ENCODE data around the gene CRISP3.

CRISP3 gene, protein sequence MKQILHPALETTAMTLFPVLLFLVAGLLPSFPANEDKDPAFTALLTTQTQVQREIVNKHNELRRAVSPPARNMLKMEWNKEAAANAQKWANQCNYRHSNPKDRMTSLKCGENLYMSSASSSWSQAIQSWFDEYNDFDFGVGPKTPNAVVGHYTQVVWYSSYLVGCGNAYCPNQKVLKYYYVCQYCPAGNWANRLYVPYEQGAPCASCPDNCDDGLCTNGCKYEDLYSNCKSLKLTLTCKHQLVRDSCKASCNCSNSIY

GRCh38 chr6:49744259-49744658, at the start of gene CRISP3:
TSS of gene CRISP3 (minus strand) at chr6:49744388. CDS start at chr6:49744367, 21 bp downstream.
- Histone ChIP-seq H3K36me3 (ENCODE audit: insufficient read depth, low read length) (no peaks in the 10 kb centered on the region), H3K9me3 (ENCODE audit: control insufficient read depth, insufficient read depth, low read length) (no peaks in the 10 kb centered on the region), H3K9ac (ENCODE audit: low read depth, low read length) (no peak within 1 kb of the TSS)

DNA sequence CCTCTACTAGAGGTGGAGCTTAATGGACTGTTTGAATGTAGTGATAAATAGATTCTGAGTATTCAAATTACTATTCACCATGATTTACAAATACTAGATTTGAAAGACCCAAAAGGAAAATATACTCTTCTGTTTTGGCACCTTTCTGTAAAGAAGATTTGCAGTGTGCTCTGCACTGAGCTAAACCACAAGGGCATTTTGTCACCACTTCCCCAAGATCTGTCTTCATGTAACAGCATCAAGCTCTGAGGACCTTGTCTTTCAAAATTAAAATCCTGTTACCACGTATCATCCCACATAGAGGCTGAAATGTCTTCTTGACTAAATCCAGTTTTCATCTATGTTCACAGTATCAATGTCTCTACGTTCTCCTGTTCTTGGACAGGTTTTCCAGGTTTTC, 46.2 kb upstream of the CRISP3 start:
- Histone ChIP-seq H3K36me3 (ENCODE audit: insufficient read depth, low read length) (no peaks in the 10 kb centered on the region), H3K9me3 (ENCODE audit: control insufficient read depth, insufficient read depth, low read length) (no peaks in the 10 kb centered on the region), H3K4me1 (ENCODE audit: insufficient read depth, low read length) (no peaks in the 10 kb centered on the region), H3K9ac (ENCODE audit: low read depth, low read length) (no peak overlapping the region)

More at GRCh38 chr6:49744259-49744658, at the start of gene CRISP3:
- no peaks in the 10 kb centered on the region for H3K4me1 ChIP-seq (ENCODE audit: insufficient read depth, low read length)

DNA sequence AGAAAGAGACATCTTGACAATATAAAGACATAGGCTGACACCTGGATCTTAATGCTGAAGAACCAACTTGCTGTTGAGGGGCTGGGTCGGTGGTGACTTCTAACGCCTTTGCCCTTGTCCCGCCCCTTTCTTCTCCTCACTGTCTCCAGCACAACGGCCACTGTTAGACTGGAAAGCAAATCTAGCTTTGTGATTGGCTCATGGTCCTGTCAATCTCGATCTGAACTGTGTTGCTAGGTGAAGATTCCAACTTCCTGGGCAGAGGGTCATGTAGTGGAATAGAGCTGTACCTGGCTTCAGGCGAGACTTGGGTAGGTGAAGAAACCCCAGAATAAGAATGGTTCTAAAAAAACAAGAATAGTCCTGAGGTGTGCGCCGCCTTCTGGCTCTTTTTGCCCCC, 43.0 kb upstream of the CRISP3 start, which contains the start of gene PGK2:
Gene PGK2, minus strand, starts transcription at position 110 of the 400 bp plus-strand sequence. Its CDS starts 98 bp downstream, at position 12.
- Histone ChIP-seq H3K9me3 (ENCODE audit: control insufficient read depth, insufficient read depth, low read length) (no peaks in the 10 kb centered on the region), H3K36me3 (ENCODE audit: insufficient read depth, low read length) (no peaks in the 10 kb centered on the region), H3K9ac (ENCODE audit: low read depth, low read length) (no peak within 1 kb of the TSS), H3K4me1 (ENCODE audit: insufficient read depth, low read length) (no peaks in the 10 kb centered on the region)

DNA sequence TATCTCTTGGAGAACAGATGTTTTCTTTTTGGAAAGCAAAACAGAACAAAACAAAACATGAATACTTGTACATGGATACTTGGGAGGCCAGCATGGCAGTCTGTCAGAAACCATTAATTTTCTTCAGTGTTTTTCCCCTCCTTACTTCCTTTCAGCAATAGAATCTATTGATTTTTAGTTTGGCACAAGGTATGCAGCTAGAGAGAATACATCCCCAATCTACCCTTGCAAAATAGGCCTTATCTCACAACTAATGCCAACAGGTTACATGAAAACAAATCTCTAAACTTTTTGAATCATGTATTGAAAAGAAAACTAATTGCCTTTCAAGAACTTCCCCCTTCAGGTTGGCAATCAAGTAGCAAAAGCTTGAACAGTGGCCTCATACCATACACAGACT, 40.1 kb upstream of the CRISP3 start:
- Histone ChIP-seq H3K4me1 (ENCODE audit: insufficient read depth, low read length) (no peaks in the 10 kb centered on the region), H3K36me3 (ENCODE audit: insufficient read depth, low read length) (no peaks in the 10 kb centered on the region)

GRCh38 chr6:49782725-49783124, 38.5 kb upstream of the CRISP3 start:
- Histone ChIP-seq H3K9me3 (ENCODE audit: control insufficient read depth, insufficient read depth, low read length) (no peaks in the 10 kb centered on the region), H3K9ac (ENCODE audit: low read depth, low read length) (no peak overlapping the region), H3K4me1 (ENCODE audit: insufficient read depth, low read length) (no peaks in the 10 kb centered on the region), H3K36me3 (ENCODE audit: insufficient read depth, low read length) (no peaks in the 10 kb centered on the region)

More for the DNA sequence above, 40.1 kb upstream of the CRISP3 start:
- Histone ChIP-seq H3K9me3 (ENCODE audit: control insufficient read depth, insufficient read depth, low read length) (no peaks in the 10 kb centered on the region), H3K9ac (ENCODE audit: low read depth, low read length) (no peak overlapping the region)

DNA sequence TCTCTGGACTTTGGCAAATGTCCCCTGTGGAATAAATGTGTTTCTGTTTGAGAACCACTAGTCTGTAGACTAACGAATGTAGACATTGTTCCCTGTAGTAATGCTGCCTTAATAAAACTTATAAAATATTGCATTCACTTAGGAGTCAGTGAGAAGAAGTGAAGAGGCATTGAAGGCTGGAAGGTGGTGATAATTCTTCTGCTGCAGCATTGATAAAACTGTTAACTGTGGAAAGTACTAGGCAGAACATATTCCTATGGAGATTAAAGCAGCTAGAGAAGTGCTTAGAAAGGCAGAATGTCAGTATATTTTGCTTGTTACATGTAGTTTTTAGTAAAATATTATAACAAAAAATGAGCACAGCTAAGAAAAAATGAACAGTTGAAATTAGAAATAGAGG, 38.1 kb upstream of the CRISP3 start:
- no peaks in the 10 kb centered on the region for H3K9me3 ChIP-seq (ENCODE audit: control insufficient read depth, insufficient read depth, low read length)
- no peaks in the 10 kb centered on the region for H3K4me1 ChIP-seq (ENCODE audit: insufficient read depth, low read length)
- no peaks in the 10 kb centered on the region for H3K36me3 ChIP-seq (ENCODE audit: insufficient read depth, low read length)
- H3K9ac ChIP-seq (ENCODE audit: low read depth, low read length), result no peak overlapping the region

DNA sequence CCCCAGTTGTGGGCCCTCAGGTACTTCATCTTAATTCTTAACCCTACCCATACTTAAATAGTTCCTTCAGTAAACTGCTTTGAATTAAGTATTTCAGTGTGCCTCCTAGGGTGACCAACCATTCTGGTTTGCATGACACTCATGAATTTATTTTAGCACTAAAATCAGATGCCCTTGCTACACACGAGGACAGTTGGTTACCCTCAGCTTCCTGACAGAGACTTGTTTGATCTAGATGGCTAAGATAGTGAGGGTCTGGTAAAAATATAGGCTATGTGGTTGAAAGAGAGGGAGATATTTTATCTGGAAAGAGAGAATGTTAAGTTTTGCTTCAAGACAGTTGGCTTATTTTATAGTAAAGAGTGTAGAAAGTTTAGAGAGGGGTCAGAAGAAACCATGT, 32.3 kb upstream of the CRISP3 start:
- Histone ChIP-seq H3K9ac (ENCODE audit: low read depth, low read length) (no peak overlapping the region), H3K4me1 (ENCODE audit: insufficient read depth, low read length) (no peaks in the 10 kb centered on the region), H3K36me3 (ENCODE audit: insufficient read depth, low read length) (no peaks in the 10 kb centered on the region), H3K9me3 (ENCODE audit: control insufficient read depth, insufficient read depth, low read length) (no peaks in the 10 kb centered on the region)

GRCh38 chr6:49775043-49775442, 30.9 kb upstream of the CRISP3 start:
- H3K36me3 ChIP-seq (ENCODE audit: insufficient read depth, low read length), result no peaks in the 10 kb centered on the region
- H3K4me1 ChIP-seq (ENCODE audit: insufficient read depth, low read length), result no peaks in the 10 kb centered on the region
- H3K9ac ChIP-seq (ENCODE audit: low read depth, low read length), result no peak overlapping the region
- no peaks in the 10 kb centered on the region for H3K9me3 ChIP-seq (ENCODE audit: control insufficient read depth, insufficient read depth, low read length)

DNA sequence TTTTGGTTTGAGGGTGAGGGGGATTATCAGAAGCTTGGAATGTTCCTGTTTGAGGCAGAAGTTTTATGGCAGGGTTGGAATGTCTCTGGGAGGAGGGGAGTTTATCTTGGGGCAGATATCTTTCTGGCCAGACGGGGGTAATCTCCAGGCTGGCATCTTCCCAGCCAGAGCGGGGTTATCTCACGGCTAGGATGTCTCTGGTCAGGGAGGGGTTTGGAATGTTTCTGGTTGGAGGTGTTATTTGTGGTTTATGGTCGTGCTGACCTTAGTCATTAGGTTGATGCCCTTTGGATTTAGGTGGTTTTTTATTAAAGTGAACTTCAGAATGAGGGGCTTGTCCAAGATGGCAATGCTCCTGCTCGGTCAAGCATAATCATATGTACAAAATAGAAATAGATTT, 28.1 kb upstream of the CRISP3 start:
- no peaks in the 10 kb centered on the region for H3K4me1 ChIP-seq (ENCODE audit: insufficient read depth, low read length)
- H3K9me3 ChIP-seq (ENCODE audit: control insufficient read depth, insufficient read depth, low read length), result no peaks in the 10 kb centered on the region
- no peaks in the 10 kb centered on the region for H3K36me3 ChIP-seq (ENCODE audit: insufficient read depth, low read length)
- no peak overlapping the region for H3K9ac ChIP-seq (ENCODE audit: low read depth, low read length)

DNA sequence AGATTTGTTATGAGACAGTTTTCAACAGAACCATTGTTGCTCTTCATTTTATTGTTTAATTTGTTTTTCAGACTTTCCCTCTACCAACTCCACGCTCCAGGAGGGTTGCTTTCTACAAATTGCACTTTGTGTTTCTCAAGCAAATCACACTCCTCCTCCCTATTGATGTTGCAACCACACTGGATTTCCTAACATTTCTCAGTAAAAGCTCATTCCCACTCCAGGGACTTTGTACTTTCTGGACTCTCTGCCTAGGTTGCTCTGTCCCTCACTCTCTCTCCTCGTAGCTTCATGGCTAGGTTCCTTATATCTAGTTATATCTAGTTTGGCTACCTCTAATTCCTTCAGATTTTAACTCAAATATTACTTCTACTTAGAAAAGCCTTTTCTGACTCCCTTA, 22.6 kb upstream of the CRISP3 start:
- Histone ChIP-seq H3K36me3 (ENCODE audit: insufficient read depth, low read length) (no peaks in the 10 kb centered on the region), H3K9ac (ENCODE audit: low read depth, low read length) (no peak overlapping the region), H3K9me3 (ENCODE audit: control insufficient read depth, insufficient read depth, low read length) (no peaks in the 10 kb centered on the region), H3K4me1 (ENCODE audit: insufficient read depth, low read length) (no peaks in the 10 kb centered on the region)

DNA sequence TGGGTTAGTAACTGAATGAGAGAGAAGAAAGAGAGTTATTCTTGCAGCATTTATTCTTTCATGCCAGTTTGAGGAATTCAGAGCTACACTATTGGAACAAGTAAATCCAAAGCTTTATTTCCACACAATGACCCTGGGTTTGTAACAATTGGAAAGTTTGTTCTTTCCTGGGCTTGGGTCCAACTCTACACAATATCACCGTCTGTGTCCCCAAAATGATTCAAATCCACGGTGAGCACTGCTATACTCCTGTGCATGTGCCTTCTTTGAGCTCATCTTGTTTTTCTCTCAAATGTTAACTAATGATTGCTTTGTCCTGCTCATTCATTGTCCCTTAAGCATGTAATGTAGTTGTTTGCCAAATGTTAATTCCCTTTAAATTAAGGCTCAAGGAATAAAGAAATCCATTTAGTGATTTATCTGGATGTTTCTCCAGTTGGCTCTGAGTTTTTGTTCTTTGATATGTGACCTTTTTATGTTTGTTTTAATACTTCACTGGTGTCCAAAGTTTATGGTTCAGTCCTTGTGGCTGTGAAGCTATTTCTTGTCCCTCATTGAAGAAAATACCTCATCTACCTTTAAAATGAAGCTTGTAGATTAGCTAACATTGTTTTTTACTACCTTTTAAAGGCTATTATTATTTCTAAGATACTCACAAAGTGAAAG, 20.5 kb upstream of the CRISP3 start:
- Histone ChIP-seq H3K4me1 (ENCODE audit: insufficient read depth, low read length) (no peaks in the 10 kb centered on the region), H3K36me3 (ENCODE audit: insufficient read depth, low read length) (no peaks in the 10 kb centered on the region), H3K9ac (ENCODE audit: low read depth, low read length) (no peak overlapping the region), H3K9me3 (ENCODE audit: control insufficient read depth, insufficient read depth, low read length) (no peaks in the 10 kb centered on the region)

GRCh38 chr6:49743429-49743828, 759 bp downstream of the CRISP3 start:
- Histone ChIP-seq H3K4me1 (ENCODE audit: insufficient read depth, low read length) (no peaks in the 10 kb centered on the region), H3K36me3 (ENCODE audit: insufficient read depth, low read length) (no peaks in the 10 kb centered on the region), H3K9ac (ENCODE audit: low read depth, low read length) (no peak overlapping the region), H3K9me3 (ENCODE audit: control insufficient read depth, insufficient read depth, low read length) (no peaks in the 10 kb centered on the region)

- Histone ChIP-seq H3K9ac (ENCODE audit: low read depth, low read length) (no peak overlapping the region), H3K4me1 (ENCODE audit: insufficient read depth, low read length) (no peaks in the 10 kb centered on the region), H3K9me3 (ENCODE audit: control insufficient read depth, insufficient read depth, low read length) (no peaks in the 10 kb centered on the region), H3K36me3 (ENCODE audit: insufficient read depth, low read length) (no peaks in the 10 kb centered on the region)
Observed at GRCh38 chr6:49739423-49739822, 4.8 kb downstream of the CRISP3 start.

DNA sequence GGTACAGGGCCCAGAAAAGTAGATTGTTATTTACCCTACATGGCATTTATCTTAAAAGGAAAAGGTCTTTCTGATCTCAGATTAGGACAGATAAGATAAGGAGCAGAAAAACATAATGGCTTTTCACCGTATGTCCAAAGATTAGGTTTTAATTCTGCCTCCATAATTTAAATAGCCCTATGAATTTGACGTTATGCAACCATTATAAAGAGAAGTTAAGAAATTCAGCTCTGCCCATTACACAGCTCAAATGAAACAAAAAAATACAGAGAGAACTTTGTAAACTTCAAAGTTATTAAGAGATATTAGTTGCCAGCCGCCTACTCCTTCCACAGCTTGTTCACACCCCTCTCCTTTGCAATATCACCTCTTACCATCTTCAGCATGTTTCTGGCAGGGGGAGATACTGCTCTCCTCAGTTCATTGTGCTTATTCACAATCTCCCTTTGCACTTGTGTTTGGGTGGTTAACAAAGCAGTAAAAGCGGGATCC, 8.1 kb downstream of the CRISP3 start:
- H3K9me3 ChIP-seq (ENCODE audit: control insufficient read depth, insufficient read depth, low read length), result no peaks in the 10 kb centered on the region
- H3K4me1 ChIP-seq (ENCODE audit: insufficient read depth, low read length), result no peaks in the 10 kb centered on the region
- H3K36me3 ChIP-seq (ENCODE audit: insufficient read depth, low read length), result no peaks in the 10 kb centered on the region
- H3K9ac ChIP-seq (ENCODE audit: low read depth, low read length), result no peak overlapping the region

DNA sequence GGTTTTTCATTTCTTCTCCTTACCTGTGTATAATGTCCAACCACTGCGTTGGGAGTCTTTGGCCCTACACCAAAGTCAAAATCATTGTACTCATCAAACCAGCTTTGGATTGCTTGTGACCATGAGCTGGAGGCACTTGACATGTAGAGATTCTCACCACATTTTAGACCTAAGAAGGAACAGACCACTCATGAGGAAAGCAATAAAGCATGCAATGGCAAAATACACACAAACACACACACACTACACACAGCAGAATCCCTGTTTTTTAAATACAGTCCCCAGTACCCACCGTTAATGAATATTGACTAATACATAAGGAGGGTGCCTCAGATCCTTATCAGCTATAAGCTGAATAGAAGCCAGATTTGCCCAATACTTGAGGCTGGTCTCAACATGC, 10.5 kb downstream of the CRISP3 start:
- H3K9me3 ChIP-seq (ENCODE audit: control insufficient read depth, insufficient read depth, low read length), result no peaks in the 10 kb centered on the region
- H3K4me1 ChIP-seq (ENCODE audit: insufficient read depth, low read length), result no peaks in the 10 kb centered on the region
- H3K36me3 ChIP-seq (ENCODE audit: insufficient read depth, low read length), result no peaks in the 10 kb centered on the region
- H3K9ac ChIP-seq (ENCODE audit: low read depth, low read length), result no peak overlapping the region

Measured in ES-I3 (cell line).